ENCODE measurements around the gene MIAT.
A peak's percentile ranks its signal among the peaks of the same experiment; 100 is the strongest.

MIAT gene

GRCh38 chr22:26672590-26673468 lies 15.4 kb downstream of the MIAT start:
- H3K9me3 ChIP-seq (ENCODE audit: control insufficient read depth, low read depth, low read length) = no peaks in the 10 kb centered on the region

GRCh38 chr22:26673486-26673885 lies 16.1 kb downstream of the MIAT start:
- Histone ChIP-seq H3K4me3 (ENCODE audit: low read length) (peak overlapping the region; percentile 78), H3K36me3 (ENCODE audit: control insufficient read depth, low read depth, low read length) (peaks cover 15% of the 10 kb centered on the region), H3K27ac (ENCODE audit: low read length) (peak overlapping the region; percentile 76), H3K9ac (ENCODE audit: low read length) (peak overlapping the region; percentile 73), H3K4me1 (ENCODE audit: control insufficient read depth, low read depth, low read length) (peaks cover 21% of the 10 kb centered on the region), H3K27me3 (ENCODE audit: control insufficient read depth, insufficient read depth, low read length) (no peaks in the 10 kb centered on the region), H3K9me3 (ENCODE audit: control insufficient read depth, low read depth, low read length) (no peaks in the 10 kb centered on the region)

More at GRCh38 chr22:26672590-26673468, 15.4 kb downstream of the MIAT start:
- Histone ChIP-seq H3K4me1 (ENCODE audit: control insufficient read depth, low read depth, low read length) (peaks cover 21% of the 10 kb centered on the region), H3K9ac (ENCODE audit: low read length) (peak overlapping the region; percentile 73), H3K27ac (ENCODE audit: low read length) (peak overlapping the region; percentile 76), H3K36me3 (ENCODE audit: control insufficient read depth, low read depth, low read length) (peaks cover 19% of the 10 kb centered on the region), H3K27me3 (ENCODE audit: control insufficient read depth, insufficient read depth, low read length) (no peaks in the 10 kb centered on the region), H3K4me3 (ENCODE audit: low read length) (peak overlapping the region; percentile 78)

- Histone ChIP-seq H3K9me3 (ENCODE audit: control insufficient read depth, low read depth, low read length) (no peaks in the 10 kb centered on the region), H3K4me3 (ENCODE audit: low read length) (peak overlapping the region; percentile 78), H3K27me3 (ENCODE audit: control insufficient read depth, insufficient read depth, low read length) (no peaks in the 10 kb centered on the region), H3K36me3 (ENCODE audit: control insufficient read depth, low read depth, low read length) (peaks cover 8% of the 10 kb centered on the region), H3K9ac (ENCODE audit: low read length) (no peak overlapping the region), H3K4me1 (ENCODE audit: control insufficient read depth, low read depth, low read length) (peaks cover 21% of the 10 kb centered on the region), H3K27ac (ENCODE audit: low read length) (no peak overlapping the region)
Measured at GRCh38 chr22:26674211-26675190, 17.1 kb downstream of the MIAT start.

GRCh38 chr22:26675687-26676268 lies 18.4 kb downstream of the MIAT start:
- no peaks in the 10 kb centered on the region for H3K27me3 ChIP-seq (ENCODE audit: control insufficient read depth, insufficient read depth, low read length)
- H3K4me3 ChIP-seq (ENCODE audit: low read length) = no peak overlapping the region
- peaks cover 21% of the 10 kb centered on the region for H3K4me1 ChIP-seq (ENCODE audit: control insufficient read depth, low read depth, low read length)
- H3K27ac ChIP-seq (ENCODE audit: low read length) = no peak overlapping the region
- H3K9me3 ChIP-seq (ENCODE audit: control insufficient read depth, low read depth, low read length) = no peaks in the 10 kb centered on the region
- no peaks in the 10 kb centered on the region for H3K36me3 ChIP-seq (ENCODE audit: control insufficient read depth, low read depth, low read length)
- no peak overlapping the region for H3K9ac ChIP-seq (ENCODE audit: low read length)

- Histone ChIP-seq H3K27me3 (ENCODE audit: control insufficient read depth, insufficient read depth, low read length) (no peaks in the 10 kb centered on the region), H3K4me1 (ENCODE audit: control insufficient read depth, low read depth, low read length) (peaks cover 21% of the 10 kb centered on the region), H3K9me3 (ENCODE audit: control insufficient read depth, low read depth, low read length) (no peaks in the 10 kb centered on the region), H3K36me3 (ENCODE audit: control insufficient read depth, low read depth, low read length) (no peaks in the 10 kb centered on the region), H3K4me3 (ENCODE audit: low read length) (no peak overlapping the region), H3K9ac (ENCODE audit: low read length) (no peak overlapping the region), H3K27ac (ENCODE audit: low read length) (no peak overlapping the region)
Measured at GRCh38 chr22:26677217-26677616, 19.8 kb downstream of the MIAT start.

DNA sequence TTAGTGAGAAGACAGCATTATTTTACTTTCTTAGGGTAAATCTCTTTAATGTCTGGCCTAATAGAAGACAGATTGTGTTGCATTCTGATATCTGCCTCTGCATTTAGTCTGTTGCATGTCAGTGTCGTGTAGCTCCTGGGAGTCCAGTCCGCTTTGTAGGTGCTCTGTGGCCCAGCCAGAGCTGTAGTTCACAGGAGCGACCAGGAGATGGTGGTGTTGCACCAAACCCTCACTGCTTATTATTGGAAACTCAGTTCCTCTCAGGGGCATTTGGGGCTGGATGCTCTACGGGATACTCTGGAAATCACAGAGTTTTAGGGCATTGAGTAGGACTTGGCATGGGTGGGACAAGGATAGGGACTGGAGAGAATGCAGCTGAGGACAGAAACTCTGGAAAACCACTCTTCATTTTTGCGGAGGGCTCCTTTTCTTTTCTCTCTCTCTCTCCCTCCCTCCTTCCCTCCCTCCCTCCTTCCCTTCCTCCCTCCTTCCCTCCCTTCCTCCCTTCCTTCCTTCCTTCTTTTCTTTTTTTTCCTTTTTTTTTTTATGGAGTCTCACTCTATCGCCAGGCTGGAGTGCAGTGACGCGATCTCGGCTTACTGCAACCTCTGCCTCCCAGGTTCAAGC lies 21.7 kb downstream of the MIAT start:
- no peaks in the 10 kb centered on the region for H3K9me3 ChIP-seq (ENCODE audit: control insufficient read depth, low read depth, low read length)
- no peaks in the 10 kb centered on the region for H3K36me3 ChIP-seq (ENCODE audit: control insufficient read depth, low read depth, low read length)
- no peaks in the 10 kb centered on the region for H3K27me3 ChIP-seq (ENCODE audit: control insufficient read depth, insufficient read depth, low read length)
- H3K4me3 ChIP-seq (ENCODE audit: low read length) = no peak overlapping the region
- no peak overlapping the region for H3K9ac ChIP-seq (ENCODE audit: low read length)
- no peak overlapping the region for H3K27ac ChIP-seq (ENCODE audit: low read length)
- H3K4me1 ChIP-seq (ENCODE audit: control insufficient read depth, low read depth, low read length) = peaks cover 10% of the 10 kb centered on the region

GRCh38 chr22:26680485-26680884 lies 23.1 kb downstream of the MIAT start:
- Histone ChIP-seq H3K27me3 (ENCODE audit: control insufficient read depth, insufficient read depth, low read length) (no peaks in the 10 kb centered on the region), H3K4me1 (ENCODE audit: control insufficient read depth, low read depth, low read length) (peaks cover 8% of the 10 kb centered on the region), H3K36me3 (ENCODE audit: control insufficient read depth, low read depth, low read length) (no peaks in the 10 kb centered on the region), H3K4me3 (ENCODE audit: low read length) (no peak overlapping the region), H3K9me3 (ENCODE audit: control insufficient read depth, low read depth, low read length) (no peaks in the 10 kb centered on the region), H3K9ac (ENCODE audit: low read length) (no peak overlapping the region), H3K27ac (ENCODE audit: low read length) (no peak overlapping the region)

- no peaks in the 10 kb centered on the region for H3K36me3 ChIP-seq (ENCODE audit: control insufficient read depth, low read depth, low read length)
- H3K9ac ChIP-seq (ENCODE audit: low read length) = no peak overlapping the region
- H3K27me3 ChIP-seq (ENCODE audit: control insufficient read depth, insufficient read depth, low read length) = no peaks in the 10 kb centered on the region
- H3K27ac ChIP-seq (ENCODE audit: low read length) = peak overlapping the region; percentile 13
- H3K4me3 ChIP-seq (ENCODE audit: low read length) = no peak overlapping the region
- no peaks in the 10 kb centered on the region for H3K9me3 ChIP-seq (ENCODE audit: control insufficient read depth, low read depth, low read length)
- peaks cover 8% of the 10 kb centered on the region for H3K4me1 ChIP-seq (ENCODE audit: control insufficient read depth, low read depth, low read length)
Measured at GRCh38 chr22:26681395-26681821, 24.0 kb downstream of the MIAT start.

DNA sequence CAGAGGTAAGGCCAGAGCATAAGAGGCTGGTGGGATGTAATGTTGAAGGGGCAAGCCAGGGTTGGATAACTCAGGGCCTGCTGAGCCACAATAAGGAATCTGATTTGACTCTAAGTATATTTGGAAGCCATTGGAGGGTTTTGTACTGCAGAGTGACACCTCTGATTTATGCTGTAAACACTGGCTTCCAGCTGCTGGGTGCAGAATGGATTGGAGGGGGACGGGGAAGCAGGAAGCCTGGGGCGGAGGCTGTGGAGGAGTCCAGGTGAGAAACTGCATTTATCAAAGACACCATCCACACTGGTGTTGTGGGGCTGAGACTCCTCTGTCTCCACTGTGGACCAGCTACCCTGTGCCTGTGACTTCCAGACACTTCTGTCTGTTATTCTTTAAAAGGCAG lies 26.8 kb downstream of the MIAT start:
- no peak overlapping the region for H3K9ac ChIP-seq (ENCODE audit: low read length)

GRCh38 chr22:26685601-26686000 lies 28.2 kb downstream of the MIAT start:
- H3K36me3 ChIP-seq (ENCODE audit: control insufficient read depth, low read depth, low read length) = no peaks in the 10 kb centered on the region
- H3K4me3 ChIP-seq (ENCODE audit: low read length) = no peak overlapping the region
- no peaks in the 10 kb centered on the region for H3K9me3 ChIP-seq (ENCODE audit: control insufficient read depth, low read depth, low read length)
- H3K27ac ChIP-seq (ENCODE audit: low read length) = no peak overlapping the region
- peaks cover 22% of the 10 kb centered on the region for H3K4me1 ChIP-seq (ENCODE audit: control insufficient read depth, low read depth, low read length)
- H3K9ac ChIP-seq (ENCODE audit: low read length) = no peak overlapping the region
- H3K27me3 ChIP-seq (ENCODE audit: control insufficient read depth, insufficient read depth, low read length) = no peaks in the 10 kb centered on the region

More for the DNA sequence above, 26.8 kb downstream of the MIAT start:
- H3K4me3 ChIP-seq (ENCODE audit: low read length) = no peak overlapping the region
- peaks cover 16% of the 10 kb centered on the region for H3K4me1 ChIP-seq (ENCODE audit: control insufficient read depth, low read depth, low read length)
- no peaks in the 10 kb centered on the region for H3K27me3 ChIP-seq (ENCODE audit: control insufficient read depth, insufficient read depth, low read length)
- no peaks in the 10 kb centered on the region for H3K9me3 ChIP-seq (ENCODE audit: control insufficient read depth, low read depth, low read length)
- no peak overlapping the region for H3K27ac ChIP-seq (ENCODE audit: low read length)
- H3K36me3 ChIP-seq (ENCODE audit: control insufficient read depth, low read depth, low read length) = no peaks in the 10 kb centered on the region

DNA sequence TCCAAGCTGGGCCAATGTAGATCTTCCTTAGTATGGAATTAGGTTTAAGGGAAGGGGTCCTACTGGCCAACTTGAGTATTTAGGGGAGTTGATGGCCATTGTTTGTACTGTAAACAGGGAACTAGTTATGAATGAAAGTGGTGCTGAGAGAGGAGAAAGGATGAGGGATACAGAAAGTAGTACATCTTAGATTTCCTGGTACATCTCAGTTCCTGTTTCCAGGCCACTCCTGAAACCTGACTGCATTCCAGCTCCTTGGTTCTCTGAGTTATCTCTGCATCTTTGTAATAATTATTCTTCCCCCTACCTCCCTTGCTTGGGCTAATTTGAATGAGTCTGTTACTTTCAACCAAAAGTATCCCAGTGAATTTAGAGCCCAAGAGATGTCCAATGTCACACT lies 30.1 kb downstream of the MIAT start:
- Histone ChIP-seq H3K9me3 (ENCODE audit: control insufficient read depth, low read depth, low read length) (no peaks in the 10 kb centered on the region), H3K4me1 (ENCODE audit: control insufficient read depth, low read depth, low read length) (peaks cover 14% of the 10 kb centered on the region), H3K27me3 (ENCODE audit: control insufficient read depth, insufficient read depth, low read length) (no peaks in the 10 kb centered on the region), H3K9ac (ENCODE audit: low read length) (no peak overlapping the region), H3K4me3 (ENCODE audit: low read length) (no peak overlapping the region), H3K36me3 (ENCODE audit: control insufficient read depth, low read depth, low read length) (no peaks in the 10 kb centered on the region), H3K27ac (ENCODE audit: low read length) (no peak overlapping the region)

Data from iPS-18a (cell line).